Measurements from ENCODE around the gene CCDC88B. TPM values are rescaled to one million over a fixed set of nuclear protein-coding genes. Genes with fewer than 3 reads are reported as not detected.

CCDC88B gene
- total and polyA plus RNA-seq, 9 of the 15 experiments (the other 6 are each of a cell fraction or from before 2014, with no cell fraction given): 0.13 to 18.1 (median 7.9) TPM

DNA sequence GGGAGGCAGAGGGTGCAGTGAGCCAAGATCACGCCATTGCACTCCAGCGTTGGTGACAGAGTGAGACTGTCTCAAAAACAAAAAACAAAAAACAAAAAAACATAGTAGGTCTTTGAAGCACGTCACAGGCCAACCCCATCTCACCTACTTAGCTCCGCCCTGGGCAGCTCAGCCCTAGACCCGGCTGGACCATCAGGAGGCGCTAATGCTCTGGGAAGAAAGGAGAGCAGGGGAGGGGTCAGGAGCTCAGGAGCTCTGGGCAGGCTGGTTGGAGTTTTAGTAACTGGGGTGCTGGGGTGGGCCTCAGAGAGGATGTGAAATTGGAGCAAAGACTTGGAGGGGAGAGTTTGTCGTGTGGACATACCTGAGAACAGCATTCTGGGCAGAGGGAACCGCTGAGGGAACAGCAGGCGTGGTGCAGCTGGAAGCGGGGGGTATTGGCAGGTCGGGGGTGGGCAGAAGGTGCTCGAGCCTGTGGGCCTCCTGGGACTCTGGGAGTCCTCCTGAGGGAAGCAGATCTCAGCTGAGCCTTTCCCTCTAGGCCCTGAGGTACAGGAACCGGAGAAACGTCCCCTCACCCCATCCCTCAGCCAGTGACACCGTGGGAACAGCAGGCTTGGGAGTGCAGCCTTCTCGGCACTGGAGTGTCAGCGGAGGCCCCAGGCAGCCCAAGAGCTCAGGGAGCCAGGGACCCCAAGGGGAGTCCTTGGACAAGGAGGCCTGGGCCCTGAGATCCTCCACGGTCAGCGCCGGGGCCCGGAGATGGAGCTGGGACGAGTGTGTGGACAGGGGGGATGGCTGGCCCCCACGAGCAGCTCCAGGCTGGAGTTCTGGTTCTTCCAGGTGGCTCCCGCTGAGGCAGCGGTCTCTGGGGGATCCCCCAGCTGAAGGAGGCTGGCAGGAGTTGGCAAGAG is 16.8 kb downstream of the CCDC88B start (continued):
- TF ChIP-seq, protein P1, sequence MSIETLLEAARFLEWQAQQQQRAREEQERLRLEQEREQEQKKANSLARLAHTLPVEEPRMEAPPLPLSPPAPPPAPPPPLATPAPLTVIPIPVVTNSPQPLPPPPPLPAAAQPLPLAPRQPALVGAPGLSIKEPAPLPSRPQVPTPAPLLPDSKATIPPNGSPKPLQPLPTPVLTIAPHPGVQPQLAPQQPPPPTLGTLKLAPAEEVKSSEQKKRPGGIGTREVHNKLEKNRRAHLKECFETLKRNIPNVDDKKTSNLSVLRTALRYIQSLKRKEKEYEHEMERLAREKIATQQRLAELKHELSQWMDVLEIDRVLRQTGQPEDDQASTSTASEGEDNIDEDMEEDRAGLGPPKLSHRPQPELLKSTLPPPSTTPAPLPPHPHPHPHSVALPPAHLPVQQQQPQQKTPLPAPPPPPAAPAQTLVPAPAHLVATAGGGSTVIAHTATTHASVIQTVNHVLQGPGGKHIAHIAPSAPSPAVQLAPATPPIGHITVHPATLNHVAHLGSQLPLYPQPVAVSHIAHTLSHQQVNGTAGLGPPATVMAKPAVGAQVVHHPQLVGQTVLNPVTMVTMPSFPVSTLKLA (conservative IDR thresholded peaks at IDR 0.05): no peak
- TF ChIP-seq, protein P2, sequence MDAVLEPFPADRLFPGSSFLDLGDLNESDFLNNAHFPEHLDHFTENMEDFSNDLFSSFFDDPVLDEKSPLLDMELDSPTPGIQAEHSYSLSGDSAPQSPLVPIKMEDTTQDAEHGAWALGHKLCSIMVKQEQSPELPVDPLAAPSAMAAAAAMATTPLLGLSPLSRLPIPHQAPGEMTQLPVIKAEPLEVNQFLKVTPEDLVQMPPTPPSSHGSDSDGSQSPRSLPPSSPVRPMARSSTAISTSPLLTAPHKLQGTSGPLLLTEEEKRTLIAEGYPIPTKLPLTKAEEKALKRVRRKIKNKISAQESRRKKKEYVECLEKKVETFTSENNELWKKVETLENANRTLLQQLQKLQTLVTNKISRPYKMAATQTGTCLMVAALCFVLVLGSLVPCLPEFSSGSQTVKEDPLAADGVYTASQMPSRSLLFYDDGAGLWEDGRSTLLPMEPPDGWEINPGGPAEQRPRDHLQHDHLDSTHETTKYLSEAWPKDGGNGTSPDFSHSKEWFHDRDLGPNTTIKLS (IDR thresholded peaks at IDR 0.05; ENCODE audit: borderline replicate concordance, low read depth): no peak
- TF ChIP-seq RBBP5 (IDR thresholded peaks at IDR 0.05; ENCODE audit: borderline replicate concordance, insufficient read depth, low read length, poor library complexity, severe bottlenecking) (no peak), HNRNPUL1 (IDR thresholded peaks at IDR 0.05; ENCODE audit: low read length) (no peak), BDP1 (IDR thresholded peaks at IDR 0.05; ENCODE audit: insufficient read depth, insufficient read length) (no peak), FOS (IDR thresholded peaks at IDR 0.05; ENCODE audit: extremely low read depth, insufficient read length) (no peak), PCBP2 (IDR thresholded peaks at IDR 0.05; ENCODE audit: low read depth, low read length, poor library complexity, severe bottlenecking) (no peak), ZKSCAN1 (IDR thresholded peaks at IDR 0.05; ENCODE audit: low read depth, low read length) (peak; percentile 98), SMARCA4 (IDR thresholded peaks at IDR 0.05) (peak; percentile 54; the same call in 1 of the 2 replicates), RAD51 (IDR thresholded peaks at IDR 0.05; ENCODE audit: borderline replicate concordance, low read depth) (no peak), KDM1A (IDR thresholded peaks at IDR 0.05) (no peak), FOXK1 (CRISPR knock-in tag; IDR thresholded peaks at IDR 0.05; ENCODE audit: borderline replicate concordance) (no peak), EZH2 (IDR thresholded peaks at IDR 0.05; ENCODE audit: borderline replicate concordance, low read depth, low read length) (no peak), SRSF9 (IDR thresholded peaks at IDR 0.05; ENCODE audit: borderline replicate concordance, low read depth, low read length) (no peak), GMEB1 (CRISPR knock-in tag; IDR thresholded peaks at IDR 0.05) (no peak), ZFP36 (IDR thresholded peaks at IDR 0.05; ENCODE audit: low read depth, low read length, partially characterized antibody) (no peak), PYGO2 (tag; IDR thresholded peaks at IDR 0.05) (no peak), TBP (optimal IDR thresholded peaks at IDR 0.05; ENCODE audit: low read depth, low read length) (peak; percentile 25), RCOR1 (IDR thresholded peaks at IDR 0.05; ENCODE audit: borderline replicate concordance in 1 of 2, low read depth in 2 of 2, low read length in 2 of 2) (peak in 1 of 2 experiments; percentile 72; a peak in 2 of 4 replicates), RUNX1 (IDR thresholded peaks at IDR 0.05; ENCODE audit: low read depth) (no peak), MLLT1 (IDR thresholded peaks at IDR 0.05) (no peak), ETV1 (tag; conservative IDR thresholded peaks at IDR 0.05; ENCODE audit: low read depth) (no peak)
